GM12878 (cell line): ENCODE results near the gene PPA1. TPM values are rescaled to one million over a fixed set of nuclear protein-coding genes. Genes with fewer than 3 reads are reported as not detected.

Experiments
- ATAC-seq: fragments of 200-7000 bp; cut with Tn5 transposase; 3 replicates; pipeline ENCODE4 v1.9.1; 2020; ENCODE audit warnings: mild to moderate bottlenecking, moderate library complexity
- BruUV-seq: library from RNA; stranded (reverse); fragments of 400-500 nt; replicated peaks from 2 replicates; lab custom pipeline; 2021; lab: Mats Ljungman, UMichigan
- CTCF ChIA-PET: fragments of 300-600 bp; sonication (Branson Sonifier 250); formaldehyde crosslinking; extraction: SDS; loops from one replicate; lab custom pipeline; 2021; ENCODE audit warnings: inconsistent platforms; lab: Yijun Ruan, JAX
- POLR2A ChIA-PET: fragments of 350-600 bp; formaldehyde crosslinking; extraction: SDS; loops from one replicate; lab custom pipeline; 2021; ENCODE audit warnings: inconsistent platforms; lab: Charles Lee
- RAD21 ChIA-PET: fragments of 300-600 bp; sonication (Branson Sonifier 250); formaldehyde crosslinking; loops from one replicate; lab custom pipeline; 2023; ENCODE audit warnings: antibody characterized with exemption; ENCODE audit not compliant: unreplicated experiment; lab: Charles Lee
- SMC1A ChIA-PET: fragments of 300-600 bp; sonication (Branson Sonifier 250); formaldehyde crosslinking; loops from one replicate; lab custom pipeline; 2023; ENCODE audit not compliant: unreplicated experiment, uncharacterized antibody; lab: Charles Lee
- DNase-seq: peaks from one replicate; pipeline ENCODE4 v3.0.0-alpha.2; 2011; ENCODE audit warnings: low read depth, low spot score
- FAIRE-seq: peaks from 3 replicates; lab custom pipeline; 2011; peaks lifted over from hg19 to GRCh38; lab: Jason Lieb, UNC
- H2AFZ ChIP-seq: 2 replicates; pipeline ENCODE4 v1.6.0; 2011; ENCODE audit warnings: low read depth, low read length, control low read depth; ENCODE audit not compliant: control insufficient read depth
- H3K27ac ChIP-seq: 2 replicates; pipeline ENCODE4 v1.5.1; 2011; ENCODE audit warnings: control low read depth; ENCODE audit not compliant: control insufficient read depth, insufficient read depth
- H3K27me3 ChIP-seq, 2 experiments: replicated peaks in 1 of 2; 2 replicates each; pipeline versions ENCODE4 v1.6.0 to v1.6.1; 2011; ENCODE audit warnings: low read length in 1 of 2; ENCODE audit not compliant: control insufficient read depth in 2 of 2, insufficient read depth in 2 of 2
- H3K36me3 ChIP-seq, 2 experiments: 2 replicates each; pipeline ENCODE4 v1.5.1; 2011; ENCODE audit warnings: low read length in 1 of 2; ENCODE audit not compliant: control insufficient read depth in 2 of 2, insufficient read depth in 2 of 2
- H3K4me1 ChIP-seq: 2 replicates; pipeline ENCODE4 v1.6.1; 2011; ENCODE audit warnings: mild to moderate bottlenecking, low read length, moderate library complexity, mixed read lengths; ENCODE audit not compliant: control insufficient read depth, insufficient read depth
- H3K4me2 ChIP-seq: 2 replicates; pipeline ENCODE4 v1.6.0; 2011; ENCODE audit warnings: control low read depth; ENCODE audit not compliant: control insufficient read depth, insufficient read depth
- H3K4me3 ChIP-seq: fragments of 200-600 bp; sonication (generic); 2 replicates; pipeline ENCODE4 v1.5.1; 2016
- H3K79me2 ChIP-seq: 2 replicates; pipeline ENCODE4 v1.6.0; 2011; ENCODE audit warnings: low read length; ENCODE audit not compliant: control insufficient read depth, insufficient read depth
- H3K9ac ChIP-seq: 2 replicates; pipeline ENCODE4 v1.8.0; 2011; ENCODE audit warnings: low read length, control low read depth, mixed read lengths; ENCODE audit not compliant: control insufficient read depth, insufficient read depth
- H3K9me3 ChIP-seq: replicated peaks from 3 replicates; pipeline ENCODE4 v1.5.1; 2011; ENCODE audit warnings: mild to moderate bottlenecking, low read length; ENCODE audit not compliant: control insufficient read depth, insufficient read depth
- H4K20me1 ChIP-seq: 2 replicates; pipeline ENCODE4 v1.6.0; 2011; ENCODE audit not compliant: control insufficient read depth, insufficient read depth
- CEBPB ChIP-seq, 2 experiments: fragments of 150-350 bp in 1 of 2; IDR thresholded peaks; 2 replicates each; pipeline ENCODE4 v1.6.1; 2012 to 2014; ENCODE audit warnings: low read depth in 2 of 2, low read length in 2 of 2, borderline replicate concordance in 1 of 2, inconsistent platforms in 1 of 2
- E4F1 ChIP-seq: fragments of 450-650 bp; IDR thresholded peaks from 2 replicates; pipeline ENCODE4 v1.6.1; 2018; ENCODE audit warnings: borderline replicate concordance, mild to moderate bottlenecking; ENCODE audit not compliant: partially characterized antibody
- FOXK2 ChIP-seq: fragments of 450-650 bp; IDR thresholded peaks from 2 replicates; pipeline ENCODE4 v1.6.1; 2017; ENCODE audit warnings: mild to moderate bottlenecking, moderate library complexity
- HDAC6 ChIP-seq: fragments of 200-600 bp; sonication (generic); IDR thresholded peaks from one replicate; pipeline ENCODE4 v1.8.0; 2017; ENCODE audit warnings: antibody characterized with exemption; ENCODE audit not compliant: unreplicated experiment
- MEF2B ChIP-seq: fragments of 450-650 bp; IDR thresholded peaks from 2 replicates; pipeline ENCODE4 v1.6.1; 2018; ENCODE audit warnings: mild to moderate bottlenecking, moderate library complexity; ENCODE audit not compliant: partially characterized antibody, poor library complexity, severe bottlenecking
- MTA3 ChIP-seq: IDR thresholded peaks from 2 replicates; pipeline ENCODE4 v1.6.1; 2012; ENCODE audit warnings: low read length, inconsistent platforms, borderline replicate concordance
- NFYB ChIP-seq: IDR thresholded peaks from 2 replicates; pipeline ENCODE4 v1.6.1; 2011; ENCODE audit warnings: low read depth, mild to moderate bottlenecking, low read length, improper control_type of control experiment, moderate library complexity; ENCODE audit not compliant: insufficient read depth
- PAX5 ChIP-seq: IDR thresholded peaks from 2 replicates; pipeline ENCODE4 v1.6.1; 2011; ENCODE audit warnings: low read depth, low read length, borderline replicate concordance
- PRDM15 ChIP-seq: fragments of 450-650 bp; formaldehyde crosslinking; IDR thresholded peaks from 2 replicates; pipeline ENCODE4 v1.4.0; 2020; ENCODE audit warnings: mild to moderate bottlenecking, moderate library complexity
- RUNX3 ChIP-seq: IDR thresholded peaks from 2 replicates; pipeline ENCODE4 v1.6.1; 2012; ENCODE audit warnings: low read length, inconsistent platforms
- STAT3 ChIP-seq: IDR thresholded peaks from 2 replicates; pipeline ENCODE4 v1.6.1; 2011; ENCODE audit warnings: low read depth, low read length, improper control_type of control experiment
- ZNF384 ChIP-seq: IDR thresholded peaks from 2 replicates; pipeline ENCODE4 v1.6.1; 2012; ENCODE audit warnings: low read depth, mild to moderate bottlenecking, low read length, improper control_type of control experiment, borderline replicate concordance
- WGBS: methylation state at CpG from one replicate; pipeline ENCODE4 v1.1.6; 2016; ENCODE audit warnings: low lambda C conversion rate; ENCODE audit not compliant: insufficient replicate concordance, insufficient coverage; ENCODE audit errors: missing lambda C conversion rate; 5-methylcytosine and 5-hydroxymethylcytosine counted together
- in situ Hi-C: fragments of 300-500 bp; cut with MboI; formaldehyde crosslinking; loops from 9 replicates; pipeline ENCODE4 v1.14.3; 2018; ENCODE audit warnings: mixed read lengths
- intact Hi-C: fragments of 100-400 bp; cut with micrococcal nuclease; formaldehyde crosslinking; loops from one replicate; pipeline ENCODE4 v1.14.2; 2022; ENCODE audit not compliant: unreplicated experiment
- polyA plus RNA-seq, 11 experiments: library from polyadenylated mRNA; depleted of rRNA in 4 of 11; unstranded in 6 of 11; stranded (reverse) in 5 of 11; fragments of >200 nt; fragmentation: Nextera tagmentation in 4 of 11; fragmentation: Illumina TruSeq in 1 of 11; extraction: Ambion mirVana in 4 of 11; extraction: Trizol in 1 of 11; gene quantifications; 1 replicate in 1 of 11; 2 replicates in 10 of 11; pipeline versions ENCODE4 v1.2.1 to v1.2.3, GENCODE V29; 2011 to 2016; ENCODE audit warnings: inconsistent platforms in 2 of 11, missing spikeins in 2 of 11, low read depth in 1 of 11
- total RNA-seq, 4 experiments: library from RNA; depleted of rRNA in 3 of 4; stranded (reverse); fragments of >200 nt in 3 of 4; fragmentation: Illumina TruSeq in 1 of 4; extraction: Trizol in 1 of 4; gene quantifications; 2 replicates each; pipeline versions ENCODE4 v1.2.1 to v1.2.3, GENCODE V29; 2013 to 2021

Gene PPA1
- total and polyA plus RNA-seq, 10 of the 15 experiments (the other 5 are each of a cell fraction or from before 2014, with no cell fraction given), result 224 to 452 (median 346) TPM

DNA sequence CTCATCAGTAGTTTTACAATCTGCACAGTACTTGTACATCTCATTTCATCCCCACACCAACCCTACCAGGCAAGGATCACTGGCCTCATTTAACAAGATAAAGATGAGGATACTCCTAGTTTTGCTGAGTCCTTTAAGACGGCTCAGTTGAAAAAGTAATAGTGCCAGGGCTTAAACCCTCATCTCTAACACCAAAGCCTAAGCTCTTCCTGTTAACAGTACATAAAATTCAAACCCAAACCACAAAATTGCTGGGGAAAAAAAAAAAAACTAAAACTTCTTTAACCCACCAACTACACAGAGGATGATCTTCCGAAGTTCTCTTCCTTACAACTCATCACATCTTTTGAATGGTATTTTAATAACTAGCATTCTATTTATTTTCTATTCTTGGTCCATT is 64.2 kb downstream of the PPA1 start:
- ChIA-PET POLR2A (interaction anchor here (1.1 to 3.4 kb wide), 4 partner anchors 11 to 33 kb away, joined by 3 to 45 read pairs (median 6); partner anchors contain the start of gene TYSND1), SMC1A (interaction anchor here (0.8 to 4.8 kb wide), 5 partner anchors 8 to 187 kb away, joined by 3 to 23 read pairs (median 9); partner anchors contain the start of gene TYSND1), CTCF (interaction anchor here (2.2 to 5.8 kb wide), 3 partner anchors 23 to 57 kb away, joined by 6 to 56 read pairs (median 24); partner anchors contain the start of gene TYSND1)
- WGBS, result 22% methylated on average over 2 of the region's 2 CpGs
- ATAC-seq (no peak), FAIRE-seq (no peak)
- 0 out of 2 replicates have a peak, but pooled peaks cover 3% of the 10 kb centered on the region for H4K20me1 ChIP-seq
- H2AFZ ChIP-seq, result no peak overlapping the region
- H3K79me2 ChIP-seq, result peaks cover 63% of the 10 kb centered on the region
- H3K27me3 ChIP-seq, result no peaks in the 10 kb centered on the region
- H3K9me3 ChIP-seq, result no peaks in the 10 kb centered on the region
- H3K36me3 ChIP-seq, result peaks cover 0 to 6% of the 10 kb centered on the region in 2 experiments; a peak in 1 of 4 replicates
- peak overlapping the region; percentile 95 for H3K4me2 ChIP-seq
- peak overlapping the region; percentile 56 for H3K27ac ChIP-seq
- no peak for TF ChIP-seq STAT3
- no peak for TF ChIP-seq MTA3
- TF ChIP-seq PRDM15 (CRISPR knock-in tag), result no peak
- TF ChIP-seq FOXK2, result no peak
- no peak for TF ChIP-seq MEF2B
- TF ChIP-seq NFYB, result no peak
- peak; percentile 51 for TF ChIP-seq RUNX3
- TF ChIP-seq PAX5, result no peak
- no peak for TF ChIP-seq CEBPB (IDR thresholded peaks at IDR 0.05; ENCODE audit: borderline replicate concordance in 1 of 2, low read depth in 2 of 2, low read length in 2 of 2)
- no peak for TF ChIP-seq HDAC6
- TF ChIP-seq E4F1, result no peak
- peak; percentile 33; the same call in 1 of the 2 replicates for TF ChIP-seq ZNF384
- TF ChIP-seq, all 136 proteins: peak for 2
- DNase-seq, result no peak
- no TSS peak for BruUV-seq
- peak overlapping the region; percentile 91 for H3K4me3 ChIP-seq
- RAD21 ChIA-PET, result interaction anchor here (0.7 to 3.1 kb wide), 2 partner anchors 23 to 53 kb away, joined by 3 to 28 read pairs; partner anchors contain the start of gene TYSND1
- in situ Hi-C loops (no loop called here), intact Hi-C loops (loop anchor here (5.0 kb wide), 1 partner anchor 188 kb away; no protein-coding TSS in a partner anchor)
- H3K4me1 ChIP-seq, result peaks cover 16% of the 10 kb centered on the region
- peak overlapping the region; percentile 93 for H3K9ac ChIP-seq
